ENCODE measurements around the gene PLXNC1.
"Not testable (repeated sequence)": the region's sequence is repeated elsewhere in the genome, so short reads cannot be mapped to it uniquely, and the experiment has no call there.

PLXNC1 gene

GRCh38 chr12:94297876-94298505 lies 149.6 kb downstream of the PLXNC1 start:
- no peaks in the 10 kb centered on the region for H3K4me1 ChIP-seq (ENCODE audit: control insufficient read depth, insufficient read depth, low read length, poor library complexity, severe bottlenecking)
- no peaks in the 10 kb centered on the region for H3K27me3 ChIP-seq (replicated peaks; ENCODE audit: control insufficient read depth, insufficient read depth, low read length, poor library complexity, severe bottlenecking)
- no peak overlapping the region for H3K27ac ChIP-seq (ENCODE audit: insufficient read depth, low read length, poor library complexity, severe bottlenecking)
- H3K36me3 ChIP-seq (ENCODE audit: control insufficient read depth, insufficient read depth, low read length): peaks cover 47% of the 10 kb centered on the region
- H3K9me3 ChIP-seq (ENCODE audit: control insufficient read depth, low read length): no peaks in the 10 kb centered on the region
- no peak for DNase-seq
- no peak overlapping the region for H3K4me3 ChIP-seq (ENCODE audit: insufficient read depth, low read depth, low read length, poor library complexity, severe bottlenecking)

GRCh38 chr12:94299846-94300245 lies 151.5 kb downstream of the PLXNC1 start:
- Histone ChIP-seq H3K4me3 (ENCODE audit: insufficient read depth, low read depth, low read length, poor library complexity, severe bottlenecking) (no peak overlapping the region), H3K36me3 (ENCODE audit: control insufficient read depth, insufficient read depth, low read length) (peaks cover 60% of the 10 kb centered on the region), H3K27me3 (replicated peaks; ENCODE audit: control insufficient read depth, insufficient read depth, low read length, poor library complexity, severe bottlenecking) (no peaks in the 10 kb centered on the region), H3K4me1 (ENCODE audit: control insufficient read depth, insufficient read depth, low read length, poor library complexity, severe bottlenecking) (no peaks in the 10 kb centered on the region), H3K9me3 (ENCODE audit: control insufficient read depth, low read length) (no peaks in the 10 kb centered on the region), H3K27ac (ENCODE audit: insufficient read depth, low read length, poor library complexity, severe bottlenecking) (no peak overlapping the region)
- no peak for DNase-seq

GRCh38 chr12:94304012-94304411 lies 155.6 kb downstream of the PLXNC1 start:
- no peaks in the 10 kb centered on the region for H3K4me1 ChIP-seq (ENCODE audit: control insufficient read depth, insufficient read depth, low read length, poor library complexity, severe bottlenecking)
- no peak overlapping the region for H3K27ac ChIP-seq (ENCODE audit: insufficient read depth, low read length, poor library complexity, severe bottlenecking)
- H3K36me3 ChIP-seq (ENCODE audit: control insufficient read depth, insufficient read depth, low read length): peaks cover 44% of the 10 kb centered on the region
- no peaks in the 10 kb centered on the region for H3K27me3 ChIP-seq (replicated peaks; ENCODE audit: control insufficient read depth, insufficient read depth, low read length, poor library complexity, severe bottlenecking)
- DNase-seq: no peak
- no peaks in the 10 kb centered on the region for H3K9me3 ChIP-seq (ENCODE audit: control insufficient read depth, low read length)
- H3K4me3 ChIP-seq (ENCODE audit: insufficient read depth, low read depth, low read length, poor library complexity, severe bottlenecking): no peak overlapping the region

GRCh38 chr12:94304566-94305061 lies 156.2 kb downstream of the PLXNC1 start:
- H3K27ac ChIP-seq (ENCODE audit: insufficient read depth, low read length, poor library complexity, severe bottlenecking): no peak overlapping the region
- no peaks in the 10 kb centered on the region for H3K9me3 ChIP-seq (ENCODE audit: control insufficient read depth, low read length)
- DNase-seq: no peak
- H3K27me3 ChIP-seq (replicated peaks; ENCODE audit: control insufficient read depth, insufficient read depth, low read length, poor library complexity, severe bottlenecking): no peaks in the 10 kb centered on the region
- no peaks in the 10 kb centered on the region for H3K4me1 ChIP-seq (ENCODE audit: control insufficient read depth, insufficient read depth, low read length, poor library complexity, severe bottlenecking)
- H3K4me3 ChIP-seq (ENCODE audit: insufficient read depth, low read depth, low read length, poor library complexity, severe bottlenecking): no peak overlapping the region
- H3K36me3 ChIP-seq (ENCODE audit: control insufficient read depth, insufficient read depth, low read length): peaks cover 40% of the 10 kb centered on the region

GRCh38 chr12:94305130-94305957 lies 157.0 kb downstream of the PLXNC1 start:
- Histone ChIP-seq H3K36me3 (ENCODE audit: control insufficient read depth, insufficient read depth, low read length) (peaks cover 33% of the 10 kb centered on the region), H3K9me3 (ENCODE audit: control insufficient read depth, low read length) (no peaks in the 10 kb centered on the region), H3K4me1 (ENCODE audit: control insufficient read depth, insufficient read depth, low read length, poor library complexity, severe bottlenecking) (no peaks in the 10 kb centered on the region), H3K27ac (ENCODE audit: insufficient read depth, low read length, poor library complexity, severe bottlenecking) (no peak overlapping the region), H3K27me3 (replicated peaks; ENCODE audit: control insufficient read depth, insufficient read depth, low read length, poor library complexity, severe bottlenecking) (no peaks in the 10 kb centered on the region), H3K4me3 (ENCODE audit: insufficient read depth, low read depth, low read length, poor library complexity, severe bottlenecking) (no peak overlapping the region)
- no peak for DNase-seq

GRCh38 chr12:94308612-94309011 lies 160.2 kb downstream of the PLXNC1 start:
- H3K4me3 ChIP-seq (ENCODE audit: insufficient read depth, low read depth, low read length, poor library complexity, severe bottlenecking): no peak overlapping the region
- no peaks in the 10 kb centered on the region for H3K4me1 ChIP-seq (ENCODE audit: control insufficient read depth, insufficient read depth, low read length, poor library complexity, severe bottlenecking)
- peaks cover 9% of the 10 kb centered on the region for H3K36me3 ChIP-seq (ENCODE audit: control insufficient read depth, insufficient read depth, low read length)
- H3K27me3 ChIP-seq (replicated peaks; ENCODE audit: control insufficient read depth, insufficient read depth, low read length, poor library complexity, severe bottlenecking): no peaks in the 10 kb centered on the region
- H3K27ac ChIP-seq (ENCODE audit: insufficient read depth, low read length, poor library complexity, severe bottlenecking): no peak overlapping the region
- DNase-seq: no peak
- H3K9me3 ChIP-seq (ENCODE audit: control insufficient read depth, low read length): no peaks in the 10 kb centered on the region

- peaks cover 5% of the 10 kb centered on the region for H3K36me3 ChIP-seq (ENCODE audit: control insufficient read depth, insufficient read depth, low read length)
- H3K27ac ChIP-seq (ENCODE audit: insufficient read depth, low read length, poor library complexity, severe bottlenecking): no peak overlapping the region
- no peaks in the 10 kb centered on the region for H3K4me1 ChIP-seq (ENCODE audit: control insufficient read depth, insufficient read depth, low read length, poor library complexity, severe bottlenecking)
- DNase-seq: no peak
- no peaks in the 10 kb centered on the region for H3K27me3 ChIP-seq (replicated peaks; ENCODE audit: control insufficient read depth, insufficient read depth, low read length, poor library complexity, severe bottlenecking)
- no peaks in the 10 kb centered on the region for H3K9me3 ChIP-seq (ENCODE audit: control insufficient read depth, low read length)
- H3K4me3 ChIP-seq (ENCODE audit: insufficient read depth, low read depth, low read length, poor library complexity, severe bottlenecking): no peak overlapping the region
Measured at GRCh38 chr12:94309373-94309772, 161.0 kb downstream of the PLXNC1 start.

GRCh38 chr12:94312378-94312777 lies 164.0 kb downstream of the PLXNC1 start:
- Histone ChIP-seq H3K9me3 (ENCODE audit: control insufficient read depth, low read length) (no peaks in the 10 kb centered on the region), H3K27me3 (replicated peaks; ENCODE audit: control insufficient read depth, insufficient read depth, low read length, poor library complexity, severe bottlenecking) (no peaks in the 10 kb centered on the region), H3K4me1 (ENCODE audit: control insufficient read depth, insufficient read depth, low read length, poor library complexity, severe bottlenecking) (no peaks in the 10 kb centered on the region), H3K36me3 (ENCODE audit: control insufficient read depth, insufficient read depth, low read length) (no peaks in the 10 kb centered on the region), H3K27ac (ENCODE audit: insufficient read depth, low read length, poor library complexity, severe bottlenecking) (no peak overlapping the region), H3K4me3 (ENCODE audit: insufficient read depth, low read depth, low read length, poor library complexity, severe bottlenecking) (no peak overlapping the region)
- DNase-seq: no peak

GRCh38 chr12:94316600-94316999 lies 168.2 kb downstream of the PLXNC1 start:
- H3K27ac ChIP-seq (ENCODE audit: insufficient read depth, low read length, poor library complexity, severe bottlenecking); H3K36me3 ChIP-seq (ENCODE audit: control insufficient read depth, insufficient read depth, low read length); H3K9me3 ChIP-seq (ENCODE audit: control insufficient read depth, low read length); H3K4me3 ChIP-seq (ENCODE audit: insufficient read depth, low read depth, low read length, poor library complexity, severe bottlenecking); H3K4me1 ChIP-seq (ENCODE audit: control insufficient read depth, insufficient read depth, low read length, poor library complexity, severe bottlenecking); H3K27me3 ChIP-seq (replicated peaks; ENCODE audit: control insufficient read depth, insufficient read depth, low read length, poor library complexity, severe bottlenecking); DNase-seq: not testable (repeated sequence)

- Histone ChIP-seq H3K4me1 (ENCODE audit: control insufficient read depth, insufficient read depth, low read length, poor library complexity, severe bottlenecking) (no peaks in the 10 kb centered on the region), H3K27me3 (replicated peaks; ENCODE audit: control insufficient read depth, insufficient read depth, low read length, poor library complexity, severe bottlenecking) (no peaks in the 10 kb centered on the region), H3K36me3 (ENCODE audit: control insufficient read depth, insufficient read depth, low read length) (no peaks in the 10 kb centered on the region), H3K4me3 (ENCODE audit: insufficient read depth, low read depth, low read length, poor library complexity, severe bottlenecking) (no peak overlapping the region), H3K27ac (ENCODE audit: insufficient read depth, low read length, poor library complexity, severe bottlenecking) (no peak overlapping the region), H3K9me3 (ENCODE audit: control insufficient read depth, low read length) (peaks cover 10% of the 10 kb centered on the region)
- no peak for DNase-seq
Measured at GRCh38 chr12:94318181-94318580, 169.8 kb downstream of the PLXNC1 start.
